Heart left ventricle (tissue), 16 donors: ENCODE data around the gene KDM6B. TPM values are rescaled to one million over a fixed set of nuclear protein-coding genes. Genes with fewer than 3 reads are reported as not detected.

Source experiments
- ATAC-seq, 4 donors: fragments of 200-7000 bp; cut with Tn5 transposase; one replicate each; pipeline ENCODE4 v1.9.1; 2020 to 2022; ENCODE audit warnings: moderate library complexity in 4 of 4, mild to moderate bottlenecking in 3 of 4, moderate number of reproducible peaks in 1 of 4
- DNase-seq, 5 donors: peaks; one replicate each; pipeline ENCODE4 v3.0.0-alpha.2; 2020
- H3K27ac ChIP-seq, 12 donors: fragments of 200-600 bp; sonication (generic) in 4 of 12; one replicate each; pipeline versions ENCODE4 v1.5.0 to v1.8.0; 2016 to 2022; ENCODE audit warnings: mild to moderate bottlenecking in 2 of 12
- H3K27me3 ChIP-seq, 9 donors: fragments of 200-600 bp; sonication (generic) in 2 of 9; one replicate each; pipeline versions ENCODE4 v1.5.1 to v1.8.0; 2016 to 2022; ENCODE audit warnings: mild to moderate bottlenecking in 3 of 9
- H3K36me3 ChIP-seq, 9 donors: fragments of 200-600 bp; sonication (generic) in 2 of 9; one replicate each; pipeline versions ENCODE4 v1.5.0 to v1.8.0; 2018 to 2022; ENCODE audit warnings: mild to moderate bottlenecking in 2 of 9
- H3K4me1 ChIP-seq, 12 donors: fragments of 200-600 bp; sonication (generic) in 4 of 12; one replicate each; pipeline versions ENCODE4 v1.5.0 to v1.8.0; 2016 to 2022; ENCODE audit warnings: mild to moderate bottlenecking in 3 of 12
- H3K4me3 ChIP-seq, 12 donors: fragments of 200-600 bp; sonication (generic) in 4 of 12; one replicate each; pipeline versions ENCODE4 v1.5.0 to v1.8.0; 2017 to 2022; ENCODE audit warnings: mild to moderate bottlenecking in 9 of 12, moderate library complexity in 4 of 12
- H3K9me3 ChIP-seq, 12 donors: fragments of 200-600 bp; sonication (generic) in 4 of 12; one replicate each; pipeline versions ENCODE4 v1.5.0 to v1.8.0; 2016 to 2022; ENCODE audit warnings: mild to moderate bottlenecking in 1 of 12
- CTCF ChIP-seq, 12 donors: fragments of 200-600 bp; sonication (generic) in 4 of 12; IDR thresholded peaks; one replicate each; pipeline versions ENCODE4 v1.5.0 to v1.8.0; 2018 to 2022; ENCODE audit warnings: antibody characterized with exemption in 12 of 12, mild to moderate bottlenecking in 5 of 12
- POLR2A ChIP-seq, 2 donors: fragments of 450-650 bp; IDR thresholded peaks; one replicate each; pipeline ENCODE4 v1.6.1; 2017; ENCODE audit warnings: antibody characterized with exemption in 2 of 2, mild to moderate bottlenecking in 2 of 2, moderate library complexity in 2 of 2
- WGBS, 4 donors: extraction: QIAGEN DNeasy Blood & Tissue Kit in 2 of 4; methylation state at CpG; one replicate each; pipeline versions ENCODE4 v1.1.5 to v1.1.7; 2013 to 2018; 5-methylcytosine and 5-hydroxymethylcytosine counted together
- intact Hi-C, 10 donors: fragments of 100-400 bp; cut with DNase I; formaldehyde crosslinking; loops; one replicate each; pipeline versions ENCODE4 v1.11.1 to v1.14.2; 2022
- polyA plus RNA-seq, 2 donors: library from polyadenylated mRNA; stranded (reverse); fragments of 200-250 nt; gene quantifications; one replicate each; pipeline ENCODE4 v1.2.3, GENCODE V29; 2013
- total RNA-seq, 9 donors: library from RNA; depleted of rRNA in 2 of 9; stranded (reverse); fragments of >200 nt in 2 of 9; fragmentation: NEBNext Ultra II Directional in 3 of 9; extraction: Animal tissue kit (Norgen Biotek cat#: 25700) in 3 of 9; gene quantifications; one replicate each; pipeline versions ENCODE4 v1.1.0 to v1.2.4, GENCODE V29; 2016 to 2023
- donor health status: ischemic (EF 13 %, LVEDD 7.1; RV severe dilation, severe dysfunction).
- donor health status: healthy with polysubstance abuse.
- donor health status: DM: no; HTN: yes; CAD: no.
- donor health status: DM: no; HTN: no; CAD: no.
- donor health status: ischemic (EF 25% LVEDD 6.9; RV normal size, moderate dysfunction).
- donor health status: ischemic (EF 25% LVEDD 5.7; RV mildly dilated, moderate dysfunction).
- donor health status: healthy.
- donor health status: DM: yes; HTN: yes; CAD: no.
- donor health status: ischemic (EF 35%, LVEDD 5.7; RV mildly dilated, moderate dysfunction).
- donor health status: nonischemic (EF 11% LVEDD 7.7; RV severe dilation, severe dysfunction).
- donor health status: DM: yes; HTN: yes; CAD: no.
- donor health status: PGD.
- donor health status: ischemic (EF 29% LVEDD 5.4; RV normal size, mild dysfunction).
- donor health status: nonischemic (EF 23%, LVEDD 6.1; RV moderate dilation, normal function).

Gene KDM6B
- total and polyA plus RNA-seq, 11 donors, result 7.4 to 29.3 (median 20.6) TPM

- intact Hi-C loops, result no loop called here
- TF ChIP-seq POLR2A (IDR thresholded peaks at IDR 0.05), result no peak
- no peak for TF ChIP-seq CTCF (IDR thresholded peaks at IDR 0.05)
- no peak for DNase-seq
- Histone ChIP-seq H3K4me3 (no peak overlapping the region), H3K4me1 (no peaks in the 10 kb centered on the region), H3K27ac (no peak overlapping the region), H3K9me3 (no peaks in the 10 kb centered on the region), H3K36me3 (no peaks in the 10 kb centered on the region), H3K27me3 (no peaks in the 10 kb centered on the region)
- no peak for ATAC-seq
- 85 to 95% (median 91%) methylated on average over 5 of the region's 5 CpGs for WGBS, 4 donors
Measured at GRCh38 chr17:7790150-7790549, 43.9 kb upstream of the KDM6B start.

- intact Hi-C loops, result no loop called here
- ATAC-seq, result no peak
- no peak for TF ChIP-seq CTCF (IDR thresholded peaks at IDR 0.05)
- no peak for TF ChIP-seq POLR2A (IDR thresholded peaks at IDR 0.05)
- Histone ChIP-seq H3K27me3 (no peaks in the 10 kb centered on the region), H3K9me3 (no peaks in the 10 kb centered on the region), H3K36me3 (no peaks in the 10 kb centered on the region), H3K4me3 (no peak overlapping the region), H3K4me1 (no peaks in the 10 kb centered on the region), H3K27ac (no peak overlapping the region)
- no peak for DNase-seq
- 87 to 93% (median 92%) methylated on average over 5 to 17 of the region's 17 CpGs for WGBS, 4 donors
Measured at GRCh38 chr17:7792611-7793010, 41.4 kb upstream of the KDM6B start.

- DNase-seq (no peak), ATAC-seq (no peak)
- no peak overlapping the region for H3K27ac ChIP-seq
- no peaks in the 10 kb centered on the region for H3K36me3 ChIP-seq
- H3K4me1 ChIP-seq, result no peaks in the 10 kb centered on the region
- TF ChIP-seq CTCF (IDR thresholded peaks at IDR 0.05) (no peak), POLR2A (IDR thresholded peaks at IDR 0.05) (no peak)
- WGBS, 4 donors, result 45 to 51% (median 48%) methylated on average over 19 of the region's 19 CpGs
- H3K4me3 ChIP-seq, result no peak overlapping the region
- intact Hi-C loops, result no loop called here
- no peaks in the 10 kb centered on the region for H3K27me3 ChIP-seq
- H3K9me3 ChIP-seq, result no peaks in the 10 kb centered on the region
Measured at GRCh38 chr17:7794075-7794663, 39.8 kb upstream of the KDM6B start.

GRCh38 chr17:7797976-7798375 is 36.0 kb upstream of the KDM6B start:
- H3K27ac ChIP-seq, result no peak overlapping the region
- no peaks in the 10 kb centered on the region for H3K36me3 ChIP-seq
- 92 to 93% (median 92%) methylated on average over 12 to 13 of the region's 13 CpGs for WGBS, 4 donors
- DNase-seq, result no peak
- no peaks in the 10 kb centered on the region for H3K9me3 ChIP-seq
- TF ChIP-seq POLR2A (IDR thresholded peaks at IDR 0.05), result no peak
- TF ChIP-seq CTCF (IDR thresholded peaks at IDR 0.05), result no peak
- no peaks in the 10 kb centered on the region for H3K4me1 ChIP-seq
- H3K27me3 ChIP-seq, result peaks cover 0 to 3% (median 0%) of the 10 kb centered on the region in 9 donors
- ATAC-seq, result no peak
- intact Hi-C loops, result no loop called here
- H3K4me3 ChIP-seq, result no peak overlapping the region
